Measurements from ENCODE around the gene PHRF1.
"Not testable (repeated sequence)": the region's sequence is repeated elsewhere in the genome, so short reads cannot be mapped to it uniquely, and the experiment has no call there.

The PHRF1 gene

DNA sequence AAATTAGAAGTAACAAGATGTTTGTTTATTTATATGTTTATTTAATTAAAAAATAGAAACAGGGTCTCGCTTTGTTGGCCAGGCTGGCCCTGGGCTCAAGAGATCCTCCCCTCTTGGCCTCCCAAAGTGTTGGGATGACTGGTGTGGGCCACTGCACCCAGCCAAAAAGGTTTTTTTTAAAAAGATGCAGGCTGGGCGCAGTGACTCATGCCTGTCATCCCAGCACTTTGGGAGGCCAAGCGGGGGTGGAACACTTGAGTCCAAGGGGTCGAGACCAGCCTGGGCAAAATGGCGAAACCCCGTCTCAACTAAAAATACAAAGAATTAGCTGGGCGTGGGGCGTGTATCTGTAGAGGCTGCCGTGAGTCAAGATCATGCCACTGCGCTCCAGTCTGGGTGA is 74.2 kb downstream of the PHRF1 start:
- Mint-ChIP-seq H3K36me3 (peaks cover 15% of the 10 kb centered on the region), H3K4me1 (peaks cover 2% of the 10 kb centered on the region), H3K27me3 (no peaks in the 10 kb centered on the region), H3K9me3 (no peaks in the 10 kb centered on the region), H3K27ac (no peak overlapping the region), H3K4me3 (no peak overlapping the region)
- no peak for DNase-seq
- CTCF ChIA-PET: no interaction called here

GRCh38 chr11:653136-653535 is 76.9 kb downstream of the PHRF1 start:
- H3K4me3 Mint-ChIP-seq, DNase-seq, H3K27ac Mint-ChIP-seq, CTCF ChIA-PET, H3K4me1 Mint-ChIP-seq, H3K27me3 Mint-ChIP-seq, H3K36me3 Mint-ChIP-seq, H3K9me3 Mint-ChIP-seq: not testable (repeated sequence)

DNA sequence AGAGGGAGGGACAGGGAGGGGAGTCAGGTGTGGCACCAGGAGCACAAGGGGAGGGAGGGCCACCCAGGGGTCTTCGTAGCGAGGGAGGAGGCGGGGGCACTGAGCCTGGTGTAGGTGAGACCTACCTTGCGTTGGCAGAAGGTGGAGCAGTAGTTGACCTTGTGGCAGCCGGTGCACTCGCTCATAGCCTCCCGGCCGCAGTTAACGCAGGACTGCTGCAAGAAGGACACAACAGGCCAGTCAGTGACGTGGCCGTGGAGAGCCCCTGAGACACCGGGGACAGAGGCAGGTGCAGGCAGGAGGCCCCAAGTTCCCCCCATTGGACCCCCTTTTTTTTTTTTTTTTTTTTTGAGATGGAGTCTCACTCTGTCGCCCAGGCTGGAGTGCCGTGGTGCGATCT is 77.6 kb downstream of the PHRF1 start:
- H3K27ac Mint-ChIP-seq: no peak overlapping the region
- CTCF ChIA-PET: interaction anchor here (0.7 kb wide), 1 partner anchor 911 kb away, joined by 3 read pairs; no protein-coding TSS in a partner anchor
- no peak overlapping the region for H3K4me3 Mint-ChIP-seq
- peaks cover 9% of the 10 kb centered on the region for H3K36me3 Mint-ChIP-seq
- H3K4me1 Mint-ChIP-seq: no peaks in the 10 kb centered on the region
- H3K27me3 Mint-ChIP-seq: no peaks in the 10 kb centered on the region
- DNase-seq: no peak
- H3K9me3 Mint-ChIP-seq: no peaks in the 10 kb centered on the region

- H3K36me3 Mint-ChIP-seq, H3K27ac Mint-ChIP-seq, DNase-seq, H3K4me3 Mint-ChIP-seq, H3K4me1 Mint-ChIP-seq, H3K27me3 Mint-ChIP-seq, H3K9me3 Mint-ChIP-seq: not testable (repeated sequence)
- CTCF ChIA-PET: interaction anchor here (0.7 kb wide), 1 partner anchor 911 kb away, joined by 3 read pairs; no protein-coding TSS in a partner anchor
Measured at GRCh38 chr11:654444-654843, 78.2 kb downstream of the PHRF1 start.

GRCh38 chr11:655036-655726 is 78.9 kb downstream of the PHRF1 start:
- Mint-ChIP-seq H3K27me3 (no peaks in the 10 kb centered on the region), H3K4me3 (no peak overlapping the region), H3K9me3 (no peaks in the 10 kb centered on the region), H3K36me3 (peaks cover 10% of the 10 kb centered on the region), H3K27ac (no peak overlapping the region), H3K4me1 (no peaks in the 10 kb centered on the region)
- no peak for DNase-seq
- CTCF ChIA-PET: no interaction called here

DNA sequence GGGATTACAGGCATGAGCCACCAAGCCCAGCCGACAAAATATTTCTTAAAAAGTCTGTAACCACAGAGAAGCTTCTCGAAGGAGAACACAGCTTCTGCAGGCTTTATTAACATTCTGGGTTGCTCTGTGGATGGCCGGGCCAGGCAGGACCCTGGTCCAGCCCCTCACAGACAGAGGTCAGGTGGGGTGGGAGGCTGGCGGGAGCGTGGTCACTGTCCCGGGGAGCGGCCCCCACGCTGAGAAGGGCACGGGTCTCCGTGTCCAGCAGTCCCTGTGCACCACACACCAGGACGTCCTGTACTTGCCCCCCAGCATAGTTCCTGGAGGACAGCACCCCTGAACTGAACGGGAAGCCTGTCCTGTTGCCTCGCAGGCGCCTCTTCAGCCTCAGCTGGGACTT is 80.2 kb downstream of the PHRF1 start:
- CTCF ChIA-PET: interaction anchor here (1.1 kb wide), 1 partner anchor 66 kb away, joined by 3 read pairs; no protein-coding TSS in a partner anchor
- Mint-ChIP-seq H3K9me3 (no peaks in the 10 kb centered on the region), H3K36me3 (peaks cover 6% of the 10 kb centered on the region), H3K4me1 (no peaks in the 10 kb centered on the region), H3K4me3 (no peak overlapping the region), H3K27ac (no peak overlapping the region), H3K27me3 (no peaks in the 10 kb centered on the region)
- no peak for DNase-seq

DNA sequence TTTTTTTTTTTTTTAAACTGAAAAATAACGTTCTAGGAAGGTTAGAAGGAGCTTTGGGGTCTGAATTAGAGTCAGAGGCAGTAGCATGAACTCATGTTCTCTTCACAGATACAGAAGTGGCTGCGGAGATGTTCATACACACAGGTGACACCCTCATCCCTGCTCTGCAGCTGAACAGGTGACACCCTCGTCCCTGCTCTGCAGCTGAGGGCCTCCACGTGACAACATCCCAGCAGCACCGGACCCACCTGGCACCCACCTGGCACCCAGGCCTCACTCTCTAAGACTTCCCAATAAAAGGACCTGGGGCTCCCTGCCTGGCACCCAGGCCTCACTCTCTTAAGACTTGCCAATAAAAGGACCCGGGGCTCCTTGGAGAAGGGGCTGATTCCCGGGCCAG is 80.6 kb downstream of the PHRF1 start:
- Mint-ChIP-seq H3K27me3 (no peaks in the 10 kb centered on the region), H3K4me3 (no peak overlapping the region), H3K27ac (no peak overlapping the region), H3K9me3 (no peaks in the 10 kb centered on the region), H3K4me1 (no peaks in the 10 kb centered on the region), H3K36me3 (peaks cover 7% of the 10 kb centered on the region)
- CTCF ChIA-PET: interaction anchor here (1.1 kb wide), 1 partner anchor 66 kb away, joined by 3 read pairs; no protein-coding TSS in a partner anchor
- DNase-seq: no peak

DNA sequence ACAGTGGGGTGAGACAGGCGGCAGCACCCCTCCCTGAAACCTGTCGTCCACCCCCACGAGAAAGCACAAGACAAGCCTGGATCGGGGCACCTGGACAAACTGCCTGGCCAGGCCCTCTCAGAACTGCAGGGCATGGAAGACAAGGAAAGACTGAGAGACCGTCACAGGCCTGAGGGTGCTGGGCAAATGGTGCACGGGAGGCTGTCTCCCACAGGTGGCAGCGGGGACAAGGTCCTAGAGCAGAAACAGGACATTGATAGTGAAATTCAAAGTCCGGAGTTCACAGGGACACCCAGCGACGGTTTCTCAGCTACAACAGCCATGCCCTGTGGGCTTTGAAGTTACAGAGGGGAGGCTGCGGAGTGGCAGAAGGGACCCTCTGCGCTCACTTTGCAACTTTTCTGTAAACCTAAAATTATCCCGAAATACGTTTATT is 81.4 kb downstream of the PHRF1 start:
- CTCF ChIA-PET: interaction anchor here (0.6 kb wide), 1 partner anchor 151 kb away, joined by 3 read pairs; no protein-coding TSS in a partner anchor
- Mint-ChIP-seq H3K36me3 (peaks cover 9% of the 10 kb centered on the region), H3K4me1 (no peaks in the 10 kb centered on the region), H3K27ac (no peak overlapping the region), H3K4me3 (no peak overlapping the region), H3K27me3 (no peaks in the 10 kb centered on the region), H3K9me3 (no peaks in the 10 kb centered on the region)
- DNase-seq: no peak

DNA sequence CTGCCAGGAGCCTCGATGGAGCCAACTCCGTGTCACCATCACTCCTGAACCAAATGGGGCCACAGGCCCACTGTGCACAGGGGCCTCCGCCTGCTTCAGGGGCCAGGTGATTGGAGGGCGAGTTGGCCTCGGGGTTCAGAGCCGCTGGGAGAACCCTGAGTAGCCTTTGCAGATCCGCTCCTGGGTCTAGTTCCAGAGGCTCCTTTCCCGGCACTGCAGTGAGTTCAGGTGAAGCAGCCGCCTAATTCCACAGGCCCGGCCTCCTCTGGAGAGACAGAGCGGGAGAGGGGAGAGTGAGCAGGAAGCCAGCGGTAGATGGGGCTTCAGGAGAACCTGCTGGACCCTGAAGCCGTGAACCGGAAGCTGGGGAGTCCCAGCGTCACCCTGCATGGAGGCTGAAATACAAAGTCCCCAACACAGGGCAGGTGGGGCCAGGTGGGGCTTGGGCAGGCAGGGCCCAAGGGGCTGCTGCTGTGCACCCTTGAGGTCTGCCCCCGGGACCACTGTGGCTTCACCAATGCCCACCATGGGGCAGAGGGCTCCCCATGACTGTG is 83.3 kb downstream of the PHRF1 start:
- Mint-ChIP-seq H3K9me3 (no peaks in the 10 kb centered on the region), H3K27ac (peak overlapping the region; percentile 37), H3K4me3 (no peak overlapping the region), H3K27me3 (no peaks in the 10 kb centered on the region), H3K4me1 (no peaks in the 10 kb centered on the region), H3K36me3 (peaks cover 12% of the 10 kb centered on the region)
- CTCF ChIA-PET: no interaction called here
- DNase-seq: no peak

DNA sequence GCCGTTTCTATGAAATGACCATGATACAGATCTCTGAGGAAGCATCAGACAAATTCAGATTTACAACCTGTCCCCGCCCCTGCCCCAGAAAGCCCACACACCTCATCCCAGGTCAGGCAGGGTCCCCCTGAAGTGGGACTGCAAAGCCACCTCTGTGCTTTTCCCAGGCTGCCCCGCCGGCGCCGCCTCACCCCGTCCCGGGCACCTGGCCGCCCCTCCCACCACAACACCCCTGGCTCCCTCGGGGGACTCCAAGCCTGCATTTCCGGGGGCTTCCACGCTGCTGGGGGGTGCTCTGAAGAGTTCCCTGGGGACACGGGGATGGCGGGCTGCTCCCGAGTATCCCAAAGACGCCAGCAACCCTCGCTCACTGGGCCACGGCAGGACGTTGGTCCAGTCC is 84.0 kb downstream of the PHRF1 start:
- Mint-ChIP-seq H3K27me3 (no peaks in the 10 kb centered on the region), H3K4me3 (no peak overlapping the region), H3K36me3 (peaks cover 12% of the 10 kb centered on the region)

GRCh38 chr11:660681-661444 is 84.6 kb downstream of the PHRF1 start:
- no peak overlapping the region for H3K4me3 Mint-ChIP-seq
- H3K36me3 Mint-ChIP-seq: peaks cover 18% of the 10 kb centered on the region
- H3K27ac Mint-ChIP-seq: no peak overlapping the region
- no peaks in the 10 kb centered on the region for H3K27me3 Mint-ChIP-seq
- H3K4me1 Mint-ChIP-seq: no peaks in the 10 kb centered on the region
- no peak for DNase-seq
- CTCF ChIA-PET: interaction anchor here (0.6 to 2.0 kb wide), 4 partner anchors 30 to 592 kb away, joined by 3 to 13 read pairs (median 6); no protein-coding TSS in a partner anchor
- no peaks in the 10 kb centered on the region for H3K9me3 Mint-ChIP-seq

More for the DNA sequence above, 84.0 kb downstream of the PHRF1 start:
- DNase-seq: no peak
- H3K4me1 Mint-ChIP-seq: no peaks in the 10 kb centered on the region
- no peak overlapping the region for H3K27ac Mint-ChIP-seq
- no peaks in the 10 kb centered on the region for H3K9me3 Mint-ChIP-seq
- CTCF ChIA-PET: interaction anchor here (1.4 kb wide), 1 partner anchor 31 kb away, joined by 7 read pairs; no protein-coding TSS in a partner anchor

Measured in activated naive CD4-positive, alpha-beta T cell treated with anti-CD3 and anti-CD28 coated beads, Interleukin-2, amount 10 ng/mL, durations not matched to agents 7 days and 5 days (primary cell).